PFSK-1 (cell line): ENCODE results near the gene GMDS.

Experiments used
- POLR2AphosphoS5 ChIP-seq: IDR thresholded peaks from 2 replicates; pipeline ENCODE4 v1.6.1; 2012; ENCODE audit warnings: low read depth, mild to moderate bottlenecking, control low read depth, low read length, moderate library complexity
- REST ChIP-seq, 2 experiments: IDR thresholded peaks; 2 replicates each; pipeline versions ENCODE4 v1.6.1 to v1.8.0; 2011 to 2012; ENCODE audit warnings: low read depth in 2 of 2, low read length in 2 of 2, control low read depth in 1 of 2, inconsistent platforms in 1 of 2, mild to moderate bottlenecking in 1 of 2, moderate library complexity in 1 of 2; ENCODE audit not compliant: insufficient read depth in 1 of 2
- SIN3A ChIP-seq: IDR thresholded peaks from 2 replicates; pipeline ENCODE4 v1.6.1; 2012; ENCODE audit warnings: mild to moderate bottlenecking, low read length, moderate library complexity, borderline replicate concordance; ENCODE audit not compliant: insufficient read depth

- no peak for TF ChIP-seq SIN3A
- TF ChIP-seq POLR2AphosphoS5: no peak
- TF ChIP-seq REST (IDR thresholded peaks at IDR 0.05; ENCODE audit: insufficient read depth in 1 of 2, low read depth in 2 of 2, low read length in 2 of 2): no peak
Observed at GRCh38 chr6:2044192-2044591, 201.2 kb downstream of the GMDS start.
